ENCODE results near the gene ZNF672.
"Not testable (repeated sequence)": the region's sequence is repeated elsewhere in the genome, so short reads cannot be mapped to it uniquely, and the experiment has no call there.

The ZNF672 gene

DNA sequence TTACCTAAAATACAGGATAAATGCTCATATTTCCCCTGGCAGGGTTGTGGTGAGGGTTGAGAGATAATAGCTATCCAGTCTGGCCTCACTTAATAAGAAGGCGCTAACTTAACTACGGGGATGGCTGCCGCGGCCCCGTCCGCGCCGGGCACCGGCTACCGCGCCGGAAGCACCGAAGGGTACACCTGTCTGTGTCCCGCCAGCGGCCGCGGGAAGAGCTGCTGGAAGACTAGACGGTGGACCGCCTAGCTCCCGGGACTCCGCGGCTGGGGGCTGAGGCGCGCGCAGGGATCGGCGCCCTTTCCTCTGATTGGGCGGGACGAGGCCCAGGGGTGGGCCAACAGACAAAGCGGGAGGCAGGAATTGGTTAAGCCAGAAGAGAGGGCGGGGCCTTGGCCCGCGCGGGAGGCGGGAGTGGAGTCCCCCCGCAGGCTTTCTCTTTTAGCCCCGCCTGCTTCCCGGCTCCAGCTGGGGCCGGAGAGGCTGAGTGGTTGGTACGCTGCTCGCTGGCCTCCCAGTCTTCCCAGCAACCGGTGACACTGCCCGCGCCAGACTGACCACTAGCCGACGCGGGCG lies at the start of gene ZNF672:
Gene ZNF672, plus strand, starts transcription at position 444 of the 576 bp plus-strand sequence. CDS start 9,051 bp downstream, outside the sequence.
- peak; percentile 92 for DNase-seq

DNA sequence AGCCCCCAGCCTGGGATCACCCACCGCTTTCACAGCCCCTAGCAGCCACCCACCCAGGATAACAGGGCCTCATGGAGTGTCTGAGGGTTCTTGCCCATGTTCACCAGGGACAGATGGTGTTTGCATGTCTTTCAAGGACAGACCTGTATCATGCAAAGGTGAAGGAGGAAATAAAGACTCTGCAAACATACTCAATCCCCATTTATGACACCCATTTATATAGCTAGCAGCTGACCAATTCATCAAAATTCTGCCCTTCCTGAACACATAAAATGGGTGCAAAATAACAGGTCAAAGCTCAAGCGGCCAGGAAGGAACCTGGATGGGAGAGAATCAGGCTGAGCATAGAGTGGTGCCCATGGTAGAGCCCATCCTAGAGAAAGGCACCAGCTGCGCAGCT lies 49.7 kb upstream of the ZNF672 start:
- DNase-seq = no peak

DNA sequence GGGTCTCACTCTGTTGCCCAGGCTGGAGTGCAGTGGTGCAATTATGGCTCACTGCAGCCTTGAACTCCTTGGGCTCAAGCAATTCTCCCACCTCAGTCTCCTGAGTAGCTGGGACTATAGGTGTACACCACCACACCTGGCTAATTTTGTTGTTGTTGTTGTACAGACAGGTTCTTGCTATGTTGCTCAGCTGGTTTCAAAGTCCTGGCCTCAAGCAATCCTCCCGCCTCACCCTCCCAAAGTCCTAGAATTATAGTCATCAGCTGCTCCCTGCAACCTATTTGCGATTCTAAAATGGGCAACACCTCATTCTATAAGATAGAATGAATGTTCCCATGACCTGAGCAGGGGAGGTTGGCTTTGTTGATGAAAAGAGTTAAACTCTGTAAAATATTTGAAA lies 48.7 kb upstream of the ZNF672 start:
- DNase-seq = not testable (repeated sequence)

DNA sequence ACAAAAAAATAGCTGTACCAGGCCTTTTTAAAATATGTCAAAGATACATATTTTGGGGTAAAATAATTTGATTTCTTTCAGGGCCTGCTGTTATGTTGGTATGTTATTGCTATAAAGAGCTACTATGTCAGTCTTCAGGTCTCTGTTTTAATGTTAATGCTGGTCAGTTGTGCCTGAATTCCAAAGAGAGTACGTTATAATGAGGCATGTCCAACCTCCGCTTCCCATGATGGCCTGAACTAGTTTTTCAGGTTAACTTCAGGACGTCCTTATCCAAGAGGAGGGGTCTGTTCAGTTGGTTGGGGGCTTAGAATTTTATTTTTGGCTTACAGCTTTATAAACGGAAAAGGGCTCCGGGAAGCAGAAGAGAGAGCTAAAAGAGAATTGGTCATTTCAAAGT lies 47.6 kb upstream of the ZNF672 start:
- DNase-seq = no peak

DNA sequence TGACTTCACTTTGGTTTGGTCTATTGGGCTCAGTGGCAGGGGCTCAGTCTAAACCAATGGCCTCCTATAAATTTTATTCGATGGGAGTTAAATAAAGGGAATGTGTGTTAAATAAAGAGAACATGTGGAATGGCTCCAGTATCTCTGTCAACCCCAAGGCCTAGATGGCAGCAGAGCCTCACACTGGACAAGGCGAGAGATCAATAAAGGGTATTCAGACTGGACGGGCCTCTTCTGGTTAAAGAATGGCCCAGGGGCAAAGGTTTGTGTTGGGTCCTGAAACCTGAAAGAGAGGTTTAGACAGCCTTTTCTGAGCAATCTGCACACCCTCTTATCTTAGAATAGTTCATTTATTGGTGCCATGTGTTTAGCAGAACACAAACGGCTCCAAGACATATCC lies 47.0 kb upstream of the ZNF672 start:
- no peak for DNase-seq

DNA sequence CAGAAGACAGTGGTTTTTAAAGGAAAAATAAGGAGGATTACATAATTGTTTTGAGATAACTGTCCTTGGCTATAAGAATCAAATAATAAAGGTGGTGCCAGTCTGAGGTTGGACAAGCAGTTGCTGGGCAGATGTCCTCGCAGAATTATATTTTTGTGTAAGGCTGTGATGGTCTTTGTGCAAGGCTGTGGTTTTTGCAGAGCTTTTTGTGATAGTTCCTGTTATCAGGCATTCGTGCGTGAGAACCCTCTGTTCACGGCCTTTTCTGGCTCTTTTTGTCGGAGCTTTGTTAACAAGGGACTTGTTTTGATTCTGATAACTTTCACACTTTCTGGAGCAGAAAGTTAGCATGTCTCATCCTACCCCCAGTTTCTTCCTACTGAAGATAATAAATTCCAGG lies 45.7 kb upstream of the ZNF672 start:
- no peak for DNase-seq

DNA sequence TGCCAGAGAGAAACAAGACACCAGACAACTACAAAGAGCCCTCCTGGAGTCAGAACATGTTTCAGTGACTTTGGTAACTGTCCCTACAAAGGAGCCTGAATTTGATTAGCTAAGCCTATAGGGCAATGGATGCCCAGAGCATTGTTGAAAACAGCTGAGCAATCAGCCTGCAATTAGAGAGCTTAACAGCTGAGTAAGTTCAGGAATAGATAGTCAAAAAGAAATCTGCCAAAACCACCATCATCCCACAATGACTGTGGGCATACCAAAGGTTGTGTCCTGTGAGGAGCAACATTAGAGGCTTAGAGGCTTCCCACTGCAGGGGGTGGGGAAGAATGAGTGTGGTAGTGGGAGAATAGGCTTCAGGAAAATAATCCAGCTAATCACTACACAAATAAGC lies 44.4 kb upstream of the ZNF672 start:
- no peak for DNase-seq

DNA sequence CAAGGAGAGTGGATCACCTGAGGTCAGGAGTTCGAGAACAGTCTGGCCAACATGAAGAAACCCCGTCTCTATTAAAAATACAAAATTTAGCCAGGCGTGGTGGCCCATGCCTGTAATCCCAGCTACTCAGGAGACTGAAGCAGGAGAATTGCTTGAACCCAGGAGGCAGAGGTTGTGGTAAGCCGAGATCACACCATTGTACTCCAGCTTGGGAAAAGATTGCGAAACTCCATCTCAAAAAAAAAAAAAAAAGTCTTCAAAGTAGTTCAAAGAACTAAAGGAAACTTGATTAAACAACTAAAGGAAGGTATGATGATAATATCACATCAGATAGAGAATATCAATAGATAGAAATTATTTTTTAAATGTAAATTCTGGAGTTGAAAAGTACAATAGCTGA lies 43.4 kb upstream of the ZNF672 start:
- not testable (repeated sequence) for DNase-seq

DNA sequence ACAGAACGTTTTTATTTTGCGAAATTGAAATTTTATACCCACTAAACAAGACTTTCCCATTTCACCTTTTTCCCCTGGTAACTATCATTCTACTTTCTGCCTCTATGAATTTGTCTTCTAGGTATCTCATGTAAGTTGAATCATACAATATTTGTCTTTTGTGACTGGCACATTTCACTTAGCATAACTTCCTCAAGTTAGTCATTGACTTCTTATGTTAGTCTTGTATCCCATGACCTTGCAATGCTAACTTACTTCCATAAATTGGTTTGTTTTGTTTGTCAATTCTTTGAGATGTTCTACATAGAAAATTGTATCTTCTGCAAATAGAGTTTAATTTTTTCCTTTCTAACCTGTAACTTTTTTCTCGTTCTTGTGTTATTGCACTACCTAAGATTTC lies 39.2 kb upstream of the ZNF672 start:
- DNase-seq = no peak

DNA sequence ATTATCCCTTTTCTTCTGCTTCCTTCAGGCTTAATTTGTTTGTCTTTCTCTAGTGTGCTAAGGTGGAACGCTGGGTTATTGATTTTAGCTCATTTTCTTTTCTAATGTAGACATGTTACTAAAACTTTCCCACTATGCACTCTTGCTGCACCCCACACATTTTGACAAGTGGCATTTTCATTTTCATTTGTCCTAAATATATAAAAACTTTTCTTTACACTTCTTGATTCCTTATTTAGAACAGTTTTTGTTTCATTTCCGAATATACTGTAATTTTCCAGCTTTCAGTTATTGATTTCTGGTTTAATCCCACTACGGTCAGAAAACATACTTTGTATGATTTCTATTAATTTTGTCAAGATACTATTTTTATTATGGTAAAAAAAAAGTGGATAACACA lies 37.6 kb upstream of the ZNF672 start:
- DNase-seq = no peak

DNA sequence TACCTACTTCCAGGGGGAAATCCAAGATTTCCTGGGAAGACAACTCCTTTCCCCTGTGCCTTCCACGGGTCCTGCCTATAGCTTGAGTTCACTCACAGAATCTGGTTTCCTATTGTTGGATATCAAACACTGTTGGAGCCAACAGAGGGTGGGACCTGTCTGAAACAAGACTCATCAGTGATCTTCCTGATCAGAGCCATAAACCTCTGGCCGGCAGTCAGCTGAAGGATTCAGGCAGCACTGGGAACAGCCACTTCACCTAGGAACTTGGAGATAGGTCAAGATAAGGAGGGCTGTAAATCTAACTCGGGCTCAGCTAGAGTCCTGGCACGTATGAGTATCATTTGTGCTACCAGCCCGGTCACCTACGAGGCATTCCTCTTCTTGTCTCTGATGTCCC lies 35.6 kb upstream of the ZNF672 start:
- no peak for DNase-seq

DNA sequence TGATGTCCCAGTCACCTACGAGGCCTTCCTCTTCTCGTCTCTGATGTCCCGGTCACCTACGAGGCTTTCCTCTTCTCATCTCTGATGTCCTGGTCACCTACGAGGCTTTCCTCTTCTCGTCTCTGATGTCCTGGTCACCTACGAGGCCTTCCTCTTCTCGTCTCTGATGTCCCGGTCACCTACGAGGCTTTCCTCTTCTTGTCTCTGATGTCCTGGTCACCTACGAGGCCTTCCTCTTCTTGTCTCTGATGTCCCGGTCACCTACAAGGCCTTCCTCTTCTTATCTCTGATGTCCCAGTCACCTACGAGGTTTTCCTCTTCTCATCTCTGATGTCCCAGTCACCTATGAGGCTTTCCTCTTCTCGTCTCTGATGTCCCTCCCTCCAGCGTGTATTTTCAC lies 34.5 kb upstream of the ZNF672 start:
- not testable (repeated sequence) for DNase-seq

DNA sequence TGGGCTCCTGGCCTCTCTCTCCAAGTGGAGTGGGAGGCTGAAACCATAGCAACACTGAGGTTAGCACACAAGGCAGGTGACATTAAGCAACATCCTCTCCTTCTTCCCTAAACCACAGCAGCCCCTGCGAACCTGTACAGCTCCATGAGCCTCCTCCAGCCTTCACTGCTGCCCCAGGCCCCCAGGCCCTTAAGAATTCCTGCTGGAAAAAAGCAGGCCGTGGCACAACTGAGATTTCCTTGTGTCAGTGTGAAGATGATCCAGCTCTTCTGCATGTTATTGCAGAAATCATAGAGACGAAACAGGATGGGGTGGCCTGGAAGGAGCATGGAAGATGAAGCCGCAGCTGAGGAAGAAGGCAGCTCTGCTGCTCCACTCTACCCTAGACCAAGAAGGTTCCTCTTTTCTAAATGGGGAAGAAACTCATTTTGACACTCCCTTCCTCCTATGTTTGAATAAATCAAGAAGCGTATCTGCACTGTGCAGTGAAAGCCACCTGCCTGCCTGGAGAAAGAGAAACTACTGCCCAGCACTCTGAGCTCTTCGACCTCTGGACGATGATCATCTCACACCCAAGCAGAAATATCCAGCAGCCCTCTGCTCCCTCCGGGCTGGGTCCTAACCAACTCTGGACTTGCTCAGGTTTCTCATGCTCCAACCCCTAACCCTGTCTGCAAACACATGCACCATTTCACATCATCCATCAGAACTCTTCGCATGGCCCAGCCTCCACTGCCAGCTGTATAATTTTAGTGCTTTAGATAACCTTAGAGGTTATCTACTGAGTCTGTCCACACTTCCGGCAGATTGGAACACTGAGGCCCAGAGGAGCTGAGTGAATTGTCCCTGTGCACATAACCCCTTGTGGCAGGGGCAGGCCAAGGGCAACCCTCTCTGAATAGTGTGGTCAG lies 33.0 kb upstream of the ZNF672 start:
- no peak for DNase-seq

DNA sequence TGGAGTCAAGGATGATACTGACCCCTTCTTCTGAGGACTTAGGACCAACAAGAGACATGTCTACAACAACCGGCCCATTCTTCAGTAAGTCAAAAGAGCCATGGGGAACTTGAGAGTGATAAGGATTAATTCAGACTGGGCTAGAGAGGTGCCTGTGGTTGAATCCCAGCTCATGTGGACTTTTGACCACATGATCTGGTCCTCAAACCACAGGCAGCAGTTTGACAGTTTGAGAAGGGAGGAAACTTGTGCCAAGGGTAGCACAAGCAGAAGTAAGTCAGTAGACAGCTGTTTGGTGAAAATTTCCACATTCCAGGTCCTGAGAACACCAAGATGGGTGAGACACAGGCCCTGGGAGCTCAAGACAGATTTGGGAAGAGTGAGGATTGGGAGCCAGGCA lies 32.1 kb upstream of the ZNF672 start:
- no peak for DNase-seq

DNA sequence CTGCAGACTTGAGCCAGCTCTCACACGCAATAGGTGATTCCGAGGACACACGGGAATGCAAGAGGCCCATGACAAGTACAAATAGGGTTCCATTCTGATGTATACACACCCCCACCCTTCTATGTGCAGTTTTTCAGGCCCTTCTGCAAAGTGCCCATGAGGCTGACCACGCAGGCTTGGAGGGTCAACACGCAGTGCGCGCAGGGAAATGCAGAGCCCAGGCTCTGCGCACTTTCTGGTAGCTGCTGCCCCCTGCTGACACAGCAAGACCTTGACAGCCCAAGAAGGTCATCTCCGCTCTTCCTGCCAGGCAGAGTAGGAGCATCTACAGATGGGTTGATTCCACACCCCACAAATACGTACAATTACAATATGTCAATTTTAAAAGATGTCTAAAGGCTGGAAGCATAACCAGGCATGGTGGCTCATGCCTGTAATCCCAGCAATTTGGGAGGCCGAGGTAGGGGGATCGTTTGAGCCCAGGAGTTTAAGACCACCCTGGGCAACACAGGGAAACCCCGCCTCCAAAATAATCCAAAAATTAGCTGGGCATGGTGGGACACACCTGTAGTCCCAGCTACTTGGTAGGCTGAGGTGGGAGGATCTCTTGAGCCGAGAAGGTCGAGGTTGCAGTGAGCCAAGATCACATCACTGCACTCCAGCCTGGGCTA lies 30.8 kb upstream of the ZNF672 start:
- DNase-seq = peak; percentile 57

DNA sequence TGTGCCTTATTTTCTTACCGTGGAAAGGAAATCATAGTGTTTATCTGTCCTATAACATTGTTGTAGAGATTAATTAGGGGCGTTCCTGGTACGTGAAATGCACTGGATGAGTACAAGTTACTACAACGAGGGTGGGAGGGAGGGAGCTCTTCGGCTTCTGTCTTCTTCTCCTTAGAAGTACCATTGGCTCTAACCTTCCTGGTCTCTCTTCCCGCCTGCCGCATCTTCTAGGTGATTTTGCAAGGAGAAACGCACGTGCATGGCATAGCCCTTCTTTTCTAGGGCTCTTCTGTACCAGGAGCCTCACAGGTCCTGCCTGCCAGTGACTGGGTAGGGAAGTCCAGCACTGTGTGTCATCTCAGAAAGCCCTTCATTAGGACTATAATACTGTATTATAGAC lies 29.1 kb upstream of the ZNF672 start:
- no peak for DNase-seq

DNA sequence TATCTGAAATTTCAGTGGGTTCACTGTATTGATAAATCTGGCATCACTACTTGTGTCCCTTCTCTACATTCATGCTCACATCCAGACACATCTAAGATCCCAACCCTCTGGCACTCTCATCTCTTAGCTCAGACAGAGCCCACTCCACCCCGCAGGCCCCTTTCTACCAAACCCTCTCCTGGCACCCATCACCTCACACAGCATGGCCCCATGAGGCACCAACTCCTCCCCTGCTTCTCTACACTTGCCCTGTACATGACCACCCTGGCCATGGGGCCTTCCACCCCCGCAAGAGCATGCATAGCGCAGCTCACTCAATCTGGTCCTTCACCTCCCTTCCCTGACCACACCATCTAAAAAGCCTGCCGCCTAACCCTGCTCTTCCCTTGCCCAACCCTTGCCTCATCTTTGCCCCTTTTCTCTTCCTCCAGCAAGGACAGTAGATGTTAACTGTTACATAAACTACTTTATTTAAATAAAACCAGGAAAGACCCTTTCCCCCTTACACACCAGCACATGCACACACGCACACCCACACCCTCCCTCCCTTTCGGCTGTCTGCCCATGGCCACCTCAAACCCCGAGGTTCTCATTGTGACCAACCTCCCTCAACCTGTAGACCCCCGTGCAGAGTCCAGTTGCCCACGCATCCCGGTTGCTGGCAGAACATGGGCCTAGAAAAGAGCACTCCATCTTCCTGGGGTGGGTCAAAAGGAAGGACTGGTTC lies 27.9 kb upstream of the ZNF672 start:
- DNase-seq = no peak

DNA sequence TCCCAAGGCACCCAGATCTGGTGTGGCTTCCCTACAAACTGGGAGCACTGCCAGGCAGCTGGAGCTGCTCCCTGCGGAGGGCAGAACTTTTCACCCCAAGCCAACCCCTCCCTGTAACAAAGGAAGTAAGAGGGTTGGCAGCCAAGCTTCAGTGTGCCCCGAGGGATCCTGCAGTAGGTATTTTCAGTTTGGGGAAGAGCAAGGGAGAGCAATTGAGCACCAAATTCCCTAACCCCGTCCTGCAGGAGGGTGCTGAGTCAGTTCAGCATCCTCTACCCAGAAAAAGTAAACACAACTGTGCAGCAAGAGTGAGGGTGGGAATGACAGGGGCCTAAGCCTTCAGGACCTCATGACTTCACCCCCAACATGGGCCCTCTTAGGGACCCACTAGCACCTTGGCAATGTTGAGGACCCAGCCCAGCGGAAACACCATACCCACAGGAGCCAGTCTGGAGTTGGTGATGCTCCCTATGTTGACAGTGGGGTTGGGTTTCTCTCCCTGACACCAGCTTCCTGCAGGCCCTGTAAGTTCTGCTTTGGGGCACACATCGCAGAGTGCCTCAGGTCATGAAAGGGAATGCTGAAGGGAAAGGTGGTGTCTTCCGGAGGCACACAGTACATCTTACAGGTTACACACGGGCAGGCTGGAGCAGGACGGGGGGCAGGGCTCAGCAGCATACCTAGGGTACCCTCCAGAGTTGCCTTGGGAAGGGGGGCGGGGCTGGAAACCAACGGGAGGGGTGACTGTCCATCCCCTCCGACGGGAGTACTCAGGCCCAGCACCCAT lies 27.1 kb upstream of the ZNF672 start:
- DNase-seq = no peak

DNA sequence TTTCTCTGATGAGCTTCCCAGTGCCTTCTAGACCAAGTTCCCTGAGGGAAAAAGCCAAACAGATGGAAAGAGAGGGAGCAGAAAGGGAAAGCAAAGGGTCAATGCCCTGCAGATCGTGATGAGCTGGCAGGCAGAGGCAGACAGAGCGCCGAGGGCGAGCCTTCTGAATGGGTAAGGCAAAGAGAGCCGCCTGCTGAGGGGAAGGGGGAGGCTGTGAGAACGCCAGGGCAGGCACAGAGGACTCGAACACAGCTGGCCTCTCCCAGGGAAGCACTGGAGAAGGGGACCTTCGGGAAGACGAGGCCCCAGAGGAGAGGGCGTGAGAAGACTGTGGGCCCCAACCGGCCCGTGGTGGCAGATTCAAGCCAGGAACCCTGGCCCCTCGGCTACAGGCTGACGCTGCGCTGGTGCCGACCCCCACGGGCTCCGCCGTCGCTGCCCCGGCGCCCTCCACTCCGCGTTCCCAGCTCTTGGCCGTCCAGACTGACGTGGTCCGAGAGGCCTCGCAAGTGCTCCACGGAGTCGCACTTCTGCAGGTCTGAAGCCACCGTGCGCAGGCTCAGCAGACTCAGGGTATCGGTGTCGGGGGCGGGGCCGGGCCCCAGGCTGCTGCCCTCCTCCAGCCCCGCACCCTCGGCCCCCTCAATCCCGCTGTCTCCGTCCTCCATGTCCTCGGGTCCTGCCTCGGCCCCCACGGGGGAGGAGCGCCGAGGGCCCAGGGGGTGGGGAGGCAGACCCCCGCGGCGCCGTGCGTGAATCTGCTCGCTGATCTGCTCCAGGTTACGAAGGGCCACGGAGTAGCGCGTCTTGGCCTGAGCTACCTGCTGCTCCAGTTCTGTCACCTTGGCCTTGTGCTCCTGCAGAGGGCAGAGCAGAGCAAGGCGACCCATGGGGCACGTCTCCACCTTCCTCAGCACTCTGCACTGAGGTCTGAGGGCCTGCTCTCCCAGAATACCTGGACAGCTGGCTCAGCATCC lies 26.2 kb upstream of the ZNF672 start:
- no peak for DNase-seq

DNA sequence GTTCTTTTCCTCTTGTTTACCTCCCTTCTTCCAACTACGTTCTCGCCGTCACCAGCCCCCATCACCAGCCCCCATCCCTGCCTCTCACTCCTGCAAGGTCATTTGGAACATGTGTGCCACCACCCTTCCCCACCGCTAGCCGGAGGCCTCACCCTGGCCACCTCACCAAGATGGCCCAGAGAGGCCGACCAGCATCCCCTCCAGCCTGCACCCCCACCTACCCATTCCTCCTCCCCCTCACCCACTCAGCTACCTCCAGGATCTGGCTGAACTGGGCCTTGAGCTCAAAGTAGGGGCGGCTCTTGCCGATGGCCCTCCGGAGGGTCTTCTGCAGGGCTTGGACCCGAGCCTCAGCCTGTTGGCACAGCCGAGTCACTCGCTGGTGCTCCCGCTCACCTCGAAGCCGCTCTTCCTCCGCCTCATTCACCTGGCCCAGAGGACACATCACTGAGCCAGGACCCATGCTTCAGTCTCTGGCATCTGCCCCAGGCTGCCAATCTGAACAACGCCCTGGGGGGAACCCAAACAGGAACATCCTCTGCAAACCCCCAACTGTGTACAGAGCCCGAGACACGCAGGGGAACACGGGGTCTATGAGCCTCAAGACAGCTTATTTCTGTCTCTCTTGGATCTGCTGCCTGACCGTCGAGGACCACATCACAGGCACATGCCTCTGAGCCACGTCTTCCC lies 25.1 kb upstream of the ZNF672 start:
- no peak for DNase-seq

DNA sequence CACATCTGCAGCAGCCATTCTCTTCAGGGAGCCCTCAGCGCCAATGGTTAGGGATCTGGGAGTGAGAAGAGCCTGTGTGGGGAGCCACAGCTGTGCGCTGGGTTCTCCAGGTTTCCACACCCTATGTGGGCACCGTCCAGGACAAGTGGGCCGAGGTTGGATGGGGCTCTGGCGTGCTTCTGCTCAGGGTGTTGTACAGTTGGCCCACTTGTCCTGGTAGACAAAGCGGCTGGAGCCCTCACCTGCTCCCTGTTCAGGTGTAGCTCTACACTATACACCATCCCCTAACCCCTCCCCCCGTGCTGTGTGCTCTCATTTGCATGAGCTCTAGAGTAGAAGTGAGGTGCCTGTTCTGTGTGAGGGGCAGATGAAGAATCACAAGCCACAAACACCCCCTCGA lies 24.5 kb upstream of the ZNF672 start:
- DNase-seq = no peak
